A549 (cell line): ENCODE results near the gene IQSEC2. TPM values are rescaled to one million over a fixed set of nuclear protein-coding genes. Genes with fewer than 3 reads are reported as not detected.
A peak's percentile ranks its signal among the peaks of the same experiment; 100 is the strongest.

Experiments used
- ATAC-seq, 2 experiments: fragments of 200-7000 bp in 1 of 2; fragments of >200 bp in 1 of 2; cut with Nextera tagmentation in 1 of 2; cut with Tn5 transposase in 1 of 2; 3 replicates each; pipeline versions ENCODE4 v1.8.0 to v1.9.1; 2018 to 2020; ENCODE audit warnings: mild to moderate bottlenecking in 1 of 2, moderate library complexity in 1 of 2
- CTCF ChIA-PET: fragments of 300-600 bp; sonication (Branson Sonifier 250); formaldehyde crosslinking; extraction: SDS; loops from one replicate; lab custom pipeline; 2021; ENCODE audit warnings: antibody characterized with exemption, inconsistent platforms; lab: Yijun Ruan, JAX
- POLR2A ChIA-PET: fragments of 350-600 bp; formaldehyde crosslinking; extraction: SDS; loops from one replicate; lab custom pipeline; 2021; ENCODE audit warnings: antibody characterized with exemption, inconsistent platforms; lab: Yijun Ruan, JAX
- DNase-seq, 2 experiments: peaks; one replicate each; pipeline versions ENCODE4 v3.0.0 to v3.0.0-alpha.2; 2011 to 2016; ENCODE audit warnings: low read depth in 1 of 2, low spot score in 1 of 2
- FAIRE-seq: peaks from 2 replicates; lab custom pipeline; 2011; peaks lifted over from hg19 to GRCh38; lab: Jason Lieb, UNC
- H3K27ac ChIP-seq, 2 experiments: fragments of >200 bp; sonication (Bioruptor Twin); formaldehyde crosslinking; 3 replicates each; pipeline ENCODE4 v1.5.1; 2016 to 2017
- H3K4me1 ChIP-seq: fragments of >200 bp; sonication (Bioruptor Twin); formaldehyde crosslinking; 3 replicates; pipeline ENCODE4 v1.6.1; 2016
- H3K4me2 ChIP-seq: fragments of >200 bp; sonication (Bioruptor Twin); formaldehyde crosslinking; 3 replicates; pipeline ENCODE4 v1.6.1; 2016
- H3K4me3 ChIP-seq: fragments of >200 bp; sonication (Bioruptor Twin); formaldehyde crosslinking; 3 replicates; pipeline ENCODE4 v1.5.1; 2016
- H3K9me3 ChIP-seq: fragments of >200 bp; sonication (Bioruptor Twin); formaldehyde crosslinking; 3 replicates; pipeline ENCODE4 v1.6.1; 2016
- CEBPB ChIP-seq, 2 experiments: fragments of >200 bp in 1 of 2; sonication (Bioruptor Twin) in 1 of 2; formaldehyde crosslinking in 1 of 2; IDR thresholded peaks; 2 replicates each; pipeline ENCODE4 v1.6.1; 2012 to 2016
- CHD2 ChIP-seq: fragments of 150-350 bp; IDR thresholded peaks from 2 replicates; pipeline ENCODE4 v1.6.1; 2014; ENCODE audit warnings: low read length; ENCODE audit not compliant: partially characterized antibody
- FOSL2 ChIP-seq, 2 experiments: fragments of 450-650 bp in 1 of 2; fragments of >200 bp in 1 of 2; sonication (Bioruptor Twin) in 1 of 2; formaldehyde crosslinking; IDR thresholded peaks; 2 replicates each; pipeline versions ENCODE4 v1.5.0 to v1.6.1; 2016 to 2020; ENCODE audit warnings: mild to moderate bottlenecking in 1 of 2, moderate library complexity in 1 of 2
- GATA3 ChIP-seq: IDR thresholded peaks from 2 replicates; pipeline ENCODE4 v1.6.1; 2012; ENCODE audit warnings: borderline replicate concordance
- HDAC2 ChIP-seq: fragments of 200-600 bp; sonication (generic); IDR thresholded peaks from 2 replicates; pipeline ENCODE4 v1.6.1; 2016
- HOXA7 ChIP-seq: fragments of 250-450 bp; sonication (Bioruptor Pico); IDR thresholded peaks from 2 replicates; pipeline ENCODE4 v1.5.0; 2020; ENCODE audit warnings: mild to moderate bottlenecking, moderate library complexity
- HOXB5 ChIP-seq: fragments of 250-450 bp; sonication (Bioruptor Pico); IDR thresholded peaks from 2 replicates; pipeline ENCODE4 v1.5.0; 2020; ENCODE audit warnings: mild to moderate bottlenecking, moderate library complexity
- MAFK ChIP-seq: fragments of 450-650 bp; IDR thresholded peaks from 2 replicates; pipeline ENCODE4 v1.6.1; 2014; ENCODE audit not compliant: partially characterized antibody
- MYC ChIP-seq: IDR thresholded peaks from 2 replicates; pipeline ENCODE4 v1.6.1; 2012; ENCODE audit warnings: mild to moderate bottlenecking, inconsistent platforms, low read length, improper control_type of control experiment, borderline replicate concordance
- NPAS2 ChIP-seq: fragments of 250-450 bp; sonication (Bioruptor Pico); IDR thresholded peaks from 2 replicates; pipeline ENCODE4 v1.8.0; 2022; ENCODE audit warnings: mild to moderate bottlenecking, moderate library complexity, borderline replicate concordance
- PHF8 ChIP-seq: fragments of 200-600 bp; sonication (generic); IDR thresholded peaks from 2 replicates; pipeline ENCODE4 v1.6.1; 2016; ENCODE audit warnings: low read depth, mild to moderate bottlenecking, antibody characterized with exemption, moderate library complexity, borderline replicate concordance
- POLR2A ChIP-seq: IDR thresholded peaks from 2 replicates; pipeline ENCODE4 v1.6.1; 2012; ENCODE audit warnings: mild to moderate bottlenecking, low read length
- POLR2AphosphoS2 ChIP-seq: conservative IDR thresholded peaks from 2 replicates; pipeline ENCODE4 v1.6.1; 2012; ENCODE audit warnings: low read length, improper control_type of control experiment, inconsistent platforms
- RARB ChIP-seq: fragments of 250-450 bp; sonication (Bioruptor Pico); IDR thresholded peaks from 2 replicates; pipeline ENCODE4 v1.8.0; 2021; ENCODE audit warnings: mild to moderate bottlenecking, moderate library complexity
- RFX5 ChIP-seq: fragments of 450-650 bp; IDR thresholded peaks from 2 replicates; pipeline ENCODE4 v1.7.1; 2014; ENCODE audit warnings: antibody characterized with exemption, mild to moderate bottlenecking, moderate library complexity
- RNF2 ChIP-seq: fragments of 200-600 bp; sonication (generic); IDR thresholded peaks from 2 replicates; pipeline ENCODE4 v1.6.1; 2016; ENCODE audit warnings: low read depth, mild to moderate bottlenecking, antibody characterized with exemption, moderate library complexity, borderline replicate concordance
- SMC3 ChIP-seq: fragments of >200 bp; sonication (Bioruptor Twin); formaldehyde crosslinking; IDR thresholded peaks from 3 replicates; pipeline ENCODE4 v1.6.1; 2018; ENCODE audit warnings: inconsistent platforms
- WGBS: methylation state at CpG from one replicate; pipeline ENCODE4 v1.1.6; 2017; ENCODE audit errors: missing lambda C conversion rate; 5-methylcytosine and 5-hydroxymethylcytosine counted together
- polyA plus RNA-seq, 4 experiments: library from polyadenylated mRNA; depleted of rRNA in 3 of 4; stranded (reverse); fragments of >200 nt; fragmentation: RNase III in 1 of 4; extraction: RNeasy Plus Mini Kit Qiagen cat#74134 plus additional on column Dnase treatment in 1 of 4; gene quantifications; 2 replicates in 3 of 4; 3 replicates in 1 of 4; pipeline ENCODE4 v1.2.3, GENCODE V29; 2011 to 2017
- TF ChIP-seq, protein P1 (sequence below): fragments of >200 bp; sonication (Bioruptor Twin); formaldehyde crosslinking; IDR thresholded peaks from 3 replicates; pipeline ENCODE4 v1.5.1; 2016
- TF ChIP-seq, protein P2 (sequence below): fragments of 250-450 bp; sonication (Bioruptor Pico); IDR thresholded peaks from 2 replicates; pipeline ENCODE4 v1.5.0; 2021; ENCODE audit warnings: mild to moderate bottlenecking, moderate library complexity, borderline replicate concordance
- TF ChIP-seq, protein P3 (sequence below): IDR thresholded peaks from 2 replicates; pipeline ENCODE4 v1.6.1; 2012
- TF ChIP-seq, protein P4 (sequence below): fragments of 450-650 bp; IDR thresholded peaks from 2 replicates; pipeline ENCODE4 v1.6.1; 2014; ENCODE audit warnings: antibody characterized with exemption

Gene IQSEC2
- polyA plus RNA-seq, 2 of the 4 experiments (the other 2 are of a cell fraction) = 28.3 to 37.6 TPM

DNA sequence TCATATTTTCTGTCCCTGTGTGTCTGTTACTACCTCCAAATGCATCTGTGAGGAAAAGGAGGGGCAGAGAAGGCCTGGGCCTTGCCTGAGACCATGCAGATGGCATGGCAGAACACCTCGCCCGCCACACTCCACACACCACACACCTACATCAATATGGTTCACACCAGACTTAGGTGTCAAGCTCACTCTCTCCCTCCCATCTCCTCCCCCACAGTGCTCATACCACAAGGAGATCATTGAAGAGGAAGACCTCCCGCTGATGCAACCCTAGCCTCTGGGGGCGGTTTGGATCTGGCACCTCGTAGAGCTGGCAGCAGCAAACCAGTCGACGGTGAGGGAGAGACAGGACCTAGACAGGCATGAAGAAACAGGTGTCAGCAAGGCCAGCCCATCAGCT lies 39.8 kb downstream of the IQSEC2 start:
- FAIRE-seq (no peak), ATAC-seq (no peak), DNase-seq (no peak)
- Histone ChIP-seq H3K4me2 (no peak overlapping the region), H3K27ac (no peak overlapping the region), H3K4me1 (no peaks in the 10 kb centered on the region), H3K9me3 (no peaks in the 10 kb centered on the region), H3K4me3 (no peak overlapping the region)
- WGBS = 86% methylated on average over 1 of the region's 7 CpGs
- TF ChIP-seq GATA3 (no peak), NPAS2 (CRISPR knock-in tag) (no peak)
- ChIA-PET CTCF (interaction anchor here (1.0 to 1.7 kb wide), 2 partner anchors 14 to 170 kb away, joined by 3 to 4 read pairs; no protein-coding TSS in a partner anchor), POLR2A (no interaction called here)

DNA sequence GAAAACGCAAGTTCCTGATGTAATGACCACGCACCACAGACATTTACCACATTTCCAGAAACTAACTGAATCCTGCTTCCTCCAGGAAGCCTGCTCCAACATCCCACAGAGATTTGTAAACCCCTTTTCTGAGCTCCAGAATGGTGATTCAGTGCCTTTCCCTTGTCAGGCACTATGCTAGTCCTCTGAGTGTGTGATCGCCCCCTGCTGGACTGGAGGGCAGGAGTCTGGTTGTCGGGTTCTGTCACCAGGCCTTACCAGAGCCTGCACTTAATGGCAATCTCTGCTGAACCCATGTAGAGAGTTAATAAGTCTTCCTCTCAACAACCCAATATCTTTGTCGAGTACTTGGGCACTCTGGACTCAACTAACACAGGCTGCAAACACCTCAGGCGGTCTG lies 41.9 kb downstream of the IQSEC2 start:
- peak; percentile 28 to 56 for DNase-seq
- Histone ChIP-seq H3K4me3 (no peak overlapping the region), H3K9me3 (no peaks in the 10 kb centered on the region), H3K4me1 (no peaks in the 10 kb centered on the region), H3K27ac (no peak overlapping the region), H3K4me2 (no peak overlapping the region)
- WGBS = 77% methylated on average over 6 of the region's 6 CpGs
- FAIRE-seq = peak; percentile 46
- TF ChIP-seq CHD2 = no peak
- TF ChIP-seq, protein P1, sequence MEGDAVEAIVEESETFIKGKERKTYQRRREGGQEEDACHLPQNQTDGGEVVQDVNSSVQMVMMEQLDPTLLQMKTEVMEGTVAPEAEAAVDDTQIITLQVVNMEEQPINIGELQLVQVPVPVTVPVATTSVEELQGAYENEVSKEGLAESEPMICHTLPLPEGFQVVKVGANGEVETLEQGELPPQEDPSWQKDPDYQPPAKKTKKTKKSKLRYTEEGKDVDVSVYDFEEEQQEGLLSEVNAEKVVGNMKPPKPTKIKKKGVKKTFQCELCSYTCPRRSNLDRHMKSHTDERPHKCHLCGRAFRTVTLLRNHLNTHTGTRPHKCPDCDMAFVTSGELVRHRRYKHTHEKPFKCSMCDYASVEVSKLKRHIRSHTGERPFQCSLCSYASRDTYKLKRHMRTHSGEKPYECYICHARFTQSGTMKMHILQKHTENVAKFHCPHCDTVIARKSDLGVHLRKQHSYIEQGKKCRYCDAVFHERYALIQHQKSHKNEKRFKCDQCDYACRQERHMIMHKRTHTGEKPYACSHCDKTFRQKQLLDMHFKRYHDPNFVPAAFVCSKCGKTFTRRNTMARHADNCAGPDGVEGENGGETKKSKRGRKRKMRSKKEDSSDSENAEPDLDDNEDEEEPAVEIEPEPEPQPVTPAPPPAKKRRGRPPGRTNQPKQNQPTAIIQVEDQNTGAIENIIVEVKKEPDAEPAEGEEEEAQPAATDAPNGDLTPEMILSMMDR = peak; percentile 12; the same call in 1 of the 3 replicates
- ChIA-PET POLR2A (interaction anchor here (0.7 kb wide), 1 partner anchor 14 kb away, joined by 3 read pairs; no protein-coding TSS in a partner anchor), CTCF (interaction anchor here (0.9 to 2.4 kb wide), 4 partner anchors 11 to 218 kb away, joined by 3 to 6 read pairs (median 3); no protein-coding TSS in a partner anchor)
- peak; percentile 77 to 88; a peak in 4 of 6 replicates for ATAC-seq

DNA sequence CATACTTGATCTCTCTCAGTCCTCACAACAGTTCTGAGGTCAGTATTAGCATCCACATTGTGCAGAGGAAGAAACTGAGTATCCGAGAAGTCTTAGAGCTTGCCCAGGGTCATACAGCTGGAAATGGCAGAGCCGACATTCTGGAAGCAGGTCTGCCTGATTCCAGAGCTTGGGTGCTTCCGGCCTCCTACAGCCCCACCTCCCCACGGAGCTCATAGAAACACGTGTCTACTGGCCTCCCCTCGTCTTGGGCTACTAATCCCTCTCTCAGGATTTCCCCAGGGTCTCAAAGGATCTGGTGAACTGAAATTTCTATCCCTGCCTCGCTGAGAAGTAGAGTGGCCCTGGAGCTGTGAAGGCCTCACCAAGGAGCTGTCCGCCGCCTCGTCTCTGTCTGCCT lies 44.3 kb downstream of the IQSEC2 start:
- POLR2A ChIA-PET = interaction anchor here (1.6 kb wide), 1 partner anchor 12 kb away, joined by 6 read pairs; the partner anchor contains the start of gene KDM5C
- H3K4me1 ChIP-seq = no peaks in the 10 kb centered on the region
- TF ChIP-seq MAFK = no peak
- no peak for TF ChIP-seq RARB (CRISPR knock-in tag)
- no peak for TF ChIP-seq HDAC2
- no peak for TF ChIP-seq HOXA7 (CRISPR knock-in tag)
- TF ChIP-seq RNF2 = no peak
- TF ChIP-seq, protein P2, sequence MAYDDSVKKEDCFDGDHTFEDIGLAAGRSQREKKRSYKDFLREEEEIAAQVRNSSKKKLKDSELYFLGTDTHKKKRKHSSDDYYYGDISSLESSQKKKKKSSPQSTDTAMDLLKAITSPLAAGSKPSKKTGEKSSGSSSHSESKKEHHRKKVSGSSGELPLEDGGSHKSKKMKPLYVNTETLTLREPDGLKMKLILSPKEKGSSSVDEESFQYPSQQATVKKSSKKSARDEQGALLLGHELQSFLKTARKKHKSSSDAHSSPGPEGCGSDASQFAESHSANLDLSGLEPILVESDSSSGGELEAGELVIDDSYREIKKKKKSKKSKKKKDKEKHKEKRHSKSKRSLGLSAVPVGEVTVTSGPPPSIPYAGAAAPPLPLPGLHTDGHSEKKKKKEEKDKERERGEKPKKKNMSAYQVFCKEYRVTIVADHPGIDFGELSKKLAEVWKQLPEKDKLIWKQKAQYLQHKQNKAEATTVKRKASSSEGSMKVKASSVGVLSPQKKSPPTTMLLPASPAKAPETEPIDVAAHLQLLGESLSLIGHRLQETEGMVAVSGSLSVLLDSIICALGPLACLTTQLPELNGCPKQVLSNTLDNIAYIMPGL (CRISPR knock-in tag) = no peak
- TF ChIP-seq, protein P3, sequence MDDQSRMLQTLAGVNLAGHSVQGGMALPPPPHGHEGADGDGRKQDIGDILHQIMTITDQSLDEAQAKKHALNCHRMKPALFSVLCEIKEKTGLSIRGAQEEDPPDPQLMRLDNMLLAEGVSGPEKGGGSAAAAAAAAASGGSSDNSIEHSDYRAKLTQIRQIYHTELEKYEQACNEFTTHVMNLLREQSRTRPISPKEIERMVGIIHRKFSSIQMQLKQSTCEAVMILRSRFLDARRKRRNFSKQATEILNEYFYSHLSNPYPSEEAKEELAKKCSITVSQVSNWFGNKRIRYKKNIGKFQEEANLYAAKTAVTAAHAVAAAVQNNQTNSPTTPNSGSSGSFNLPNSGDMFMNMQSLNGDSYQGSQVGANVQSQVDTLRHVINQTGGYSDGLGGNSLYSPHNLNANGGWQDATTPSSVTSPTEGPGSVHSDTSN = no peak
- no peak for TF ChIP-seq MYC
- TF ChIP-seq HOXB5 (CRISPR knock-in tag) = no peak
- no peak for TF ChIP-seq POLR2A
- TF ChIP-seq, protein P4, sequence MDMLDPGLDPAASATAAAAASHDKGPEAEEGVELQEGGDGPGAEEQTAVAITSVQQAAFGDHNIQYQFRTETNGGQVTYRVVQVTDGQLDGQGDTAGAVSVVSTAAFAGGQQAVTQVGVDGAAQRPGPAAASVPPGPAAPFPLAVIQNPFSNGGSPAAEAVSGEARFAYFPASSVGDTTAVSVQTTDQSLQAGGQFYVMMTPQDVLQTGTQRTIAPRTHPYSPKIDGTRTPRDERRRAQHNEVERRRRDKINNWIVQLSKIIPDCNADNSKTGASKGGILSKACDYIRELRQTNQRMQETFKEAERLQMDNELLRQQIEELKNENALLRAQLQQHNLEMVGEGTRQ = no peak
- TF ChIP-seq RFX5 = no peak
- no peak for TF ChIP-seq CHD2
- no peak for TF ChIP-seq SMC3
- TF ChIP-seq POLR2AphosphoS2 = no peak
- TF ChIP-seq FOSL2 (IDR thresholded peaks at IDR 0.05) = no peak
- TF ChIP-seq FOSL2 (CRISPR knock-in tag; IDR thresholded peaks at IDR 0.05) = no peak
- no peak for TF ChIP-seq CEBPB (IDR thresholded peaks at IDR 0.05)
- no peak for TF ChIP-seq PHF8
- TF ChIP-seq, all 56 proteins: peak for 0
- DNase-seq = no peak
- H3K9me3 ChIP-seq = no peaks in the 10 kb centered on the region
- FAIRE-seq = no peak
- CTCF ChIA-PET = interaction anchor here (1.4 to 1.5 kb wide), 2 partner anchors 13 to 76 kb away, joined by 3 to 4 read pairs; no protein-coding TSS in a partner anchor
- no peak overlapping the region for H3K27ac ChIP-seq
- 77% methylated on average over 10 of the region's 10 CpGs for WGBS
- ATAC-seq = no peak
- H3K4me3 ChIP-seq = no peak overlapping the region
- no peak overlapping the region for H3K4me2 ChIP-seq
